Measurements from ENCODE around the gene DISP2.

Gene DISP2

GRCh38 chr15:40392986-40393948, 35.2 kb downstream of the DISP2 start:
- no peak for DNase-seq

GRCh38 chr15:40397688-40398412, 39.8 kb downstream of the DISP2 start:
- no peak for DNase-seq

GRCh38 chr15:40398413-40398873, 40.4 kb downstream of the DISP2 start:
- DNase-seq, result peak; percentile 45

- DNase-seq, result no peak
Measured at GRCh38 chr15:40399370-40399769, 41.4 kb downstream of the DISP2 start.

- DNase-seq, result peak; percentile 87
Measured at GRCh38 chr15:40405501-40406381, 47.7 kb downstream of the DISP2 start, which contains the start of gene IVD. Gene IVD (plus strand): TSS chr15:40405795. CDS start chr15:40405828, 33 bp downstream.

GRCh38 chr15:40407330-40407990, 49.4 kb downstream of the DISP2 start:
- no peak for DNase-seq

- DNase-seq, result no peak
Measured at GRCh38 chr15:40409366-40409765, 51.3 kb downstream of the DISP2 start.

GRCh38 chr15:40410476-40410875, 52.5 kb downstream of the DISP2 start:
- DNase-seq, result no peak

- no peak for DNase-seq
Measured at GRCh38 chr15:40412095-40412759, 54.2 kb downstream of the DISP2 start.

GRCh38 chr15:40413036-40413435, 55.0 kb downstream of the DISP2 start:
- DNase-seq, result no peak

- no peak for DNase-seq
Measured at GRCh38 chr15:40414816-40415215, 56.8 kb downstream of the DISP2 start.

GRCh38 chr15:40415226-40415625, 57.2 kb downstream of the DISP2 start:
- no peak for DNase-seq

GRCh38 chr15:40416056-40416455, 58.0 kb downstream of the DISP2 start:
- no peak for DNase-seq

- DNase-seq, result no peak
Measured at GRCh38 chr15:40418126-40418525, 60.1 kb downstream of the DISP2 start.

- DNase-seq, result no peak
Measured at GRCh38 chr15:40420071-40420713, 62.2 kb downstream of the DISP2 start.

GRCh38 chr15:40420793-40421192, 62.8 kb downstream of the DISP2 start:
- no peak for DNase-seq

- DNase-seq, result peak; percentile 70
Measured at GRCh38 chr15:40421246-40422157, 63.5 kb downstream of the DISP2 start.

- no peak for DNase-seq
Measured at GRCh38 chr15:40424483-40425115, 66.6 kb downstream of the DISP2 start.

GRCh38 chr15:40425681-40426080, 67.7 kb downstream of the DISP2 start:
- DNase-seq, result no peak

Measured in CD4-positive, alpha-beta T cell treated with Interferon gamma for 1 hour (primary cell).